Kasumi-1 (cell line): ENCODE data around the gene TMTC2.

Experiments
- DNase-seq, 2 experiments: peaks; one replicate each; lab custom pipeline; 2025; lab: John Stamatoyannopoulos, UW

The TMTC2 gene

DNA sequence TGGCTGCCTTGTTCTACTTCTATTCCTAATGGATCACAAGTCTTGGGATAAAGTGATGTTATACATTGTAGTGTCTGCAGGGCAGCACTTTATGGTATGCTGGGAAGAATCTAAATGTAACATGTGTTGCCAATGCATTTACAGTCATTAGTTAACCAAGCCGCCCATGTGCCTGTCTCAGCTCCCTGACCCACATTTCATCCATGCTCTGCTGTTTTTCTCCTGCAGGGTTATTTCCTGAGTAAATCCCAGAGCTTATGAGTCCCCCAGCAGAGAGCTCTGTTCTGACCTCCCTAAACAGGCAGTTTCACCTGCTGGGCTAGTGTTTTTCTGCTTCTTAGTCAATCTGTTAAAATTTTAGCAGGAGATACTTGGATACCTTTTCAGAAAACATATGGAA, 4.4 kb upstream of the TMTC2 start:
- no peak for DNase-seq

DNA sequence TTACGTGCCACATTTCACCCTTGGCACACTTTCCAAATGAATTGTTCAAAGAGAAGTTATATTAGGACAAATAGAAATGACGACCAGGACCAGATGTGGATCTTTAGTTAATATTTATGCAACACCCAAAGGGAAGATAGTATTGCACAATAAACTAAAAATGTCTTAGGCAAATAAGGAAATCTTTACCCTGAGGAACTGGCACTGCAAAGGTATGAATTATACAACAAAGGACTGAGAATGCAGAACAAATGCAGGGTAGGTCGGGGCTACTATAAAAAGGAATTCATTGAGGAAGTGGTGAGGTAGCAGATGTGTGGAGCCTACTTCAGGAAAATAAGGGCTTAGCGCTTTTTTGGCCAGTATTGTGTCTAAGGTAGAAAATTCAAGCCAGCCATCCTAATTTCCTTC, 3.9 kb upstream of the TMTC2 start:
- peak; percentile 41 for DNase-seq

DNA sequence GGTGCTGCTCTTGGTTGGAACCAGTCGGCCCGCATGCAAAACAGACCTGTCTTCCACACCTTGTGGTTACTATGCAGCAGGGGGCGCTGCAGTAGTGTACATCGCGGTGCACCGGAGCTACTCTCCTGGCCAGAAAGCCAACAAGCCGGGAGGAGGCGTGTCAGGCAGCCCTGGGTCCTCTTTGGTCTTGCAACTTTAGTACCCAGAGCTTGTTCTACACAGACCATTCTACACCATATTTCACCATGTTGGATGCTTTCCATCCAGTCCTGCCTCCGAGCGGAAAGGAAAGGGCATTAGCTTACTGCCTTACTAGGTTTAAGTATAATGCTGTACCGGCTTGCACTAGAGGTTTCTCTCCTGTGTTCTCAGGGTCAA, 927 bp upstream of the TMTC2 start:
- DNase-seq: peak; percentile 91 to 92

DNA sequence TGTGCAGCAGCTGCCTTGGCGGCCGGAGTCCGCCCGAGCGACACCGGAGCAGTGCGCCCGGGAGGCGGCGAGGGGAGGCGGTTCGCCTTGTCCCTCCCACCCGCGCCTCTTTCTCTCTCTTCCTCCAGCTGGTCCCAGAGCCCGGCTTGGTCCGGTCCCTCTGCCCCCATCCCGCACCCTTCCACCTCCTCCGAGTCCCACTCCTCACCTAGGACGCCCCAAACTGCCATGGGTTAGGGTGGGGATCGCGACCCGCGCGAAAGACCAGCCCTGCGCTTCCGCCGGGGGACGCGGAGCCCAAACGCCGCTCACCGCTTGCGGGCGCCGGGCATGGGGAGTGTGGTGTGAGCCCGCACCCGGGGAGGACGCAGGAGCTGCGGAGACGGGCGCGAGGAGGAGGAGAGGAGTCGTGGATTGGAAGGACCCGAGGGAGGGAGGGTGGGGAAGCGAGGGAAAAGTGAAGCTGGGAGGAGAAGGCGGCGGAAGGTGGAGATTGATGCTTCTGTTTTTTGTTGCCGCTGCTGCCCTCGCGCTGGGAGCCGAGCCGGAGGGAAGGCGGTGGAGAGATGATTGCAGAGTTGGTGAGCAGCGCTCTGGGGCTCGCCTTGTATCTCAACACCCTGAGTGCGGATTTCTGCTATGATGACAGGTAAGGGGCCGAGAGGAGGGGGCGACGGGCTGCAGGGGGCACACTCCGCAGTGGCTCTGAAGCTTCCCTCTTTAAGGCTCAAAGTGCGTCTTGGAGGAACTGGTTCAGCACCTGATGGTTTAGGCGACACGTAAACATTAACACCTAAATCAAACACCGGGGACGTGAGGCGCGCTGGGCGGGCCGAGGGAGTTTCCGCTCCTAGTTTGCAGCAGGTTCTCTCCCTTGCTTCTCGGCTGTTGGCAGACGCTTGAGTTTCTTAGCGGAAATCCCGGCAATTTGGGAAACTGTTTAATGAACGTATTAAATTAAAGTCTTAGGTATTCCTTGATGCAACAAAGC, 610 bp downstream of the TMTC2 start:
- DNase-seq: peak; percentile 45 to 67

DNA sequence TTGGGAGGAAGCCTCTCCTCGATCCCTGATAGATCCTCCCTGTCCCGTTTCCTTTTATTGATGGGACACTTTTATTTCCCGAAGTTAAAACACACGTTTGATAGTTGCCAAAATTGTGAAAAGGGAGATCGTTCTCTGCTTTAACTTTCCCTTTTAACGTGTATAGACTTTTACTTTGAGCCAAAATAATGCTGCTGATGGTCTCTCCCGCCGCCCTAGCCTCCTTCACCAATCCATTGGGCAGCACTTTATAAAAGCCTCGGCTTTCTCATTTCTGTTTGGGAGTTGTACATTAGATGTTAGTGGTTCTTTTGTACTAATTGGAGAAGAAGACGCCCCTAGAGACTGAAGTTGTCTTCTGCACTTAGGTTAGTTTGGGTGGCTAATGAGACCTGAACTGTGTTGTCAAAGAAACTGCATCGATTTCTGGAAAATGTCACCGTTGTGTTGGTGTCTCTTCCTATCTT, 1.4 kb downstream of the TMTC2 start:
- peak; percentile 77 to 85 for DNase-seq

DNA sequence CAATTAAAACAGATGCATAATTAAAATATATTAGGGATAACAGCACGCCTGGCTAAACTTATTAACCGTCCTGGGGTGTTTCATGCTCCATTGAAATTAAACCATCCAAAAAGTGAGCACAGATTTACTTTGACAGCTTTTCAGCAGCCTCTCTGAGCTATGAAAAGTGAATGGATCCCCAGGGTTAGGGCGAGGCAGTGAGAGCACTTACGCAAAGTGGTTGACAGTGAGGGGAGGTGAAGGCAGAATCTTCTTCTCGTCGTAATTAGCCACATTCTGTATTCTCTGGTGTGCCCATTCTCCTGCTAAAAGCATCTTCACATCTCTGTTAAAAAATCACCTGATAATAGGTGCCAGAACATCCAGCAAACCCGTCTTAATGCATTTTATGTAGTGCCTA, 1.9 kb downstream of the TMTC2 start:
- no peak for DNase-seq

DNA sequence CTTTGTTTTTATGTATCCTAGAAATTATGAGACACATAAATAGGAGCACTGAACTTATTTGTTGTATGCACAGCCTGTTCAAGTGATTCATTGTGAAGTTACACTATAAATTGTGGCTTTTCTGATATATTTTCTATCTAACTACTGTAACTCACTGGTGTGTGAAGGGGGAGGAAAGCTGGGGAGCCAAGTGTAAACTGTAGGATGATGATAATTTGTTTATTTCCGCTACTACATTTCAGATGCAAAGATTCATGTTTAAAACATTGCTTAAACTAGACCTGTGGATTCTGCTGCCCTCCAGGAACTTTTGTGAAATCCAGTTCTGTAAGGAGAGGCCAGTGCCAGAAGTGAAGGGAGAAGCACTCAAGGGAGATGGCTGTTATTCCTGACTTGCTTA, 3.3 kb downstream of the TMTC2 start:
- DNase-seq: no peak

DNA sequence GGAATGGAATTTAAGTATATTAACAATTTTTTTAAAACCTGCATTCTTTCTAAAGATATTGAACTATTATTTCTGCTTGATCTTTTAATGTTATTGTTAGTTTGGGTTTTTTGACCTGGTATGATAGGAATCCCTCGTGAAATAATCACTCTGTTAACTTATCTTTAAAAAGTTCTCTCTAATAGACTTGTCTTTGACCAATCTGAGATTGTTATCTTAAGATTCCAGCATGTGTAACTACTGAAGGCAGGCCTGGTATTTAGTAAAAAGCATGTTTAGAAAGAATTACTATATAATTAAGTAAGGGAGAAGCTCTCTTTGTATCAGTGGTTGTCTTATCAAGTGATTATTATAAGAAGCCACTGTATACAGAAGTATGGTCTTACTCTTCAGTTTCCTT, 4.8 kb downstream of the TMTC2 start:
- DNase-seq: no peak

DNA sequence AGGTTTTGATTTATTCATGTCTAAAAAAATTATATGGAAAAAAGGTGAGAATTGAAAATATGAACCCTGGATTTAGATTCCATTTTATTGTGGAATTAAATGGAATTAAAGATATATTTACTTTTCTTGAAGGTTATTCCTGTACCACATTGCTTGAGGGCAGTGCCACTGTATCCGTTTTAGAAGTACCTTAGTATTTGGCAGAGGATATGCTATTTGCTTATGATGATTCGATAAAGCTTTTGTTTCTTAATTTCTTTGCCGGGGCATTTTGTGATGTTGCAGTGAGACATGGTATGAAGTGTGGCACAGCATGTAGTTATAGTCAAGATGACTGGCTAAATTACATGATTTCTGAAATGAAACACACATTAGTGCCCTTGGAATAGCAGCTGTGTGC, 7.6 kb downstream of the TMTC2 start:
- no peak for DNase-seq

DNA sequence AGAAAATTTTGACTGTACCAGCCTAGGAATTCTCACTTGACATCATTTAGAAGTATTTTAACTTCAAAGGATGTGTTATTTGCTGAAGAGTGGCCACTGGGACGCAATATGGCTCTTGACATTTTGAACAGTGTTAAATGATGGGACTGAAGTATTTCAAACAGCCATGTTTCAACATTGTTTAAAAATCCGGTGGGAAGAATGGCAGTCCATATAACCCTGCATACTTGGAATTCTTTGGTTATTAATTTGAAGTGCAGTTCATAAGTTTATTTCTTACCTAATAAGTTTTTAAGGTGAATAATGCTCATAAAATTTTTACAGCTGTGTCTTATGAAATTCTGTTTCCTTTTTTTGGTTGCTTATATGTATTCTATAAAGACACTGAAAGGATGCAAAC, 8.3 kb downstream of the TMTC2 start:
- no peak for DNase-seq

DNA sequence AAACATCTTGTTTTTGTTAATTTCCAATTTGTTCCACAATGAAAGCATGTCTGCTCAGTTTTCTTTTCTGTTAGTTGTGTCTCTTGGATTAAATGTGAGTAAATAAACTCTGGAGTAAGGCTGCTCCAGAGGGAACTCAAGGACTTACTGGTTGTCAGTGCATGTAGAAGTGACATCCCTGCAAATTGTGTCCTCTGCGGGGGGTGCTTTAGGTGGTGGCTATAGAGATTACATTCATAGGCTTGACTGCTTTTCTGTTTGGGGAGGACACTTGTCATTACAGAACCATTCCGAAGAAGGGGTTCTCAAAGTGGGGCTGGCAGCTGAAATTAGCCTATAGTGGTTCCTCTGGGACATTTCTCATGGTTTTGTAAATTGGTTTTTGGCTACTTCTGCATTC, 8.8 kb downstream of the TMTC2 start:
- no peak for DNase-seq

DNA sequence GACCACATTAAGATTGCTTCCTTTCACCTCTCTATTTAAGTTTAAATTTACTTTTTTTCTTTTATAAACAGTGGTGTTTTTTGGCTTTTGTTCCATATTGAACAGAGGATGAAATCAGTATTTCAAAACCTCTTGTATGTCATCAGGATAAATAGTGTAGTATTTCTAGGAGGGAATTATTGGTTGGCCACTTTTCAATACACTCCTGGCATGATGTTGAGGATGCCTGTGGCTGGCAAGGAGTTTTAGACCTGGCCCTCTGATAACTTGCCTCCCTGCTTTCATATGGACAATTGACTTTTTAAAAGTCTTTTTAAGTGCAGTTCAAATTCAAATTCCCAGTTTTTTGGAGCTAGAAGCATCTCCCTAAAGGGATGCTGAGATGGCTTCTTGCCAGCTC, 9.8 kb downstream of the TMTC2 start:
- no peak for DNase-seq

DNA sequence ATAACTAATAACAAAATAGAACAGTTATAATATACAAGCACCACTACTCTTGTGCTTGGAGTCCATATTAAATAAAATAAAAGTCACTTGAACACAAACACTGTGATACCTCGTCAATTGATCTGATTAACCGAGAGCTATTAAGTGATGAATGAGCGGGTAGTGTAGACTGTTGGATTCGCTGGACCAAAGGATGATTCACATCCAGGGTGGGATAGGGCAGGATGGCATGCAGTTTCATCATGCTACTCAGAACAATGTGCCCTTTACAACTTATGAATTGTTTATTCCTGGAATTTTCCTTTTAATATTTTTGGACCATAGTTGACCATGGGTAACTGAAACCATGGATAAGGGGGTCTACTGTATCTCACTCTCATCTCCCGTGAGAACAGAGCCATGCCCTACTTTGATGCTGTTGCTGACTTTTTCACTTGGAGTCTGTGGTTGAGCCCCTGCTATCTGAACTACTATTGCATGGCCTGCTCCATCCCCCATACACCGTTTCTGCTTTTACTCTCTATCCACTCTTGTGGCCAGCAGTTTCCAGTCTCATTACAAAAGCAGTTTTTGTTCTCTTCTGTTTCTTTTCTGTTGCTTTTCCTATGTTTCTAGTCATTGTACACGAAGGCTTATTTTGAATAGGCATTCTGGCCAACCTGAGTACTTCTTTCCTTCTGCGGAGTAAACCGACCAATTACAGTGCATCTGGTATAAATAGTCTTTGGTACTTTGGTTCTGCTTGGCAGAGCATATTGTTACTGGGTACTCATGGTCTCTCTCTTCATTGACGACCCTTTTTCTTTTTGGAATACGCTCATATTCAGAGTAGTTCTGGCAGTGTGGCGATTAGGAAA, 12.2 kb downstream of the TMTC2 start:
- no peak for DNase-seq

DNA sequence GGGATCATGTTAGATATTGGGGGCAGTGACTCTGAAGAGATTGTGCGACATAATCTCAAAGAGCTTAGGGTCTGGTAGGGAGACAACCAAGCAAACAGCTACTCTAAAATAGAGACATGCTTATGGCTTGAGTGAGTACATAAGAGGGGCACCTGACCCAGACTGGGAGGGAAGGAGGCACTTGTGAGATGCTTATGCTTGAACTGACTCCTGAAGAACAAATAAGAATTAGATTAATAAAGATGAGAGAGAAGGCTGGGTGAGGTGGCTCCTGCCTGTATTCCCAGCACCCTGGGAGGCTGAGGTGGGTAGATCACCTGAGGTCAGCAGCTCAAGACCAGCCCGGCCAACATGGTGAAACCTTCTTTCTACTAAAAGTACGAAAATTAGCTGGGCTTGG, 19.1 kb downstream of the TMTC2 start:
- DNase-seq: no peak

DNA sequence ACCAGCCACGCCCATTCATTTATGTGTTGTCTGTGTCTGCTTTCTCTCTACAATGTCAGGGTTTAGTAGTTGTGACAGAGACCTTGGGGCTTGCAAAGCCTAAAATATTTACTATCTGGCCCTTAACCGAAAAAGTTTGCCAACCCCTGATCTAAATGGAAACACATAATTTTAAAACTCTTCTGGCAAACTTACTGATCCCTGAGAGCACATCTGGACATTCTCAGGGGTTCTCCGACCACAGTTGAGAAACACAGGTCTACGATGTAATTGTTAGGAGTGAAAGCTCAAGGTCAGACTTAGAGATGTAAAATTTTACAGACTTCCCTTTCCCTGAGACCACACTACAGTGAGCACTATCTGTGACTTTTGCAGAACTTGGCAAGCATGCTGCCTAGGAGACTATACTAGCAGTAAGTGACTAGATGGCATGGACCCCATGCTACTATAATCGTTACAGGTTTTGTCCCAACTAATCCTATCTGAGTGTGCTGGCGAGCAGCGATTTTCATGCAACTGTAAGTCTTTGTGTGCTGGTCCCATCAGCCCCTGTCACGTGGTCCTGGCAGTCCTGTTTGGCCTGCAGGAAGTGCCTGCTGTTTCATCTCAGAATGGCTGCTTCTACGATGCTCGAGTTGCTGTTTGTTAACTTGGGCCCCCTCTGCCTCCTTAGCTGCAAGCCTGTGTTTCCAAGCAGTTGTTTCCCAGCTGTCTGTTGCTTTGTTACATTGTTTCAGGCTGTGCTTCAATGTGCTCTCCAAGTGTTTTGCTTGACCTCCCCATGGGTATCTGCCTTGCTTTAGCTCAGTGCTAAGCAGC, 21.6 kb downstream of the TMTC2 start:
- DNase-seq: peak; percentile 66 to 70

DNA sequence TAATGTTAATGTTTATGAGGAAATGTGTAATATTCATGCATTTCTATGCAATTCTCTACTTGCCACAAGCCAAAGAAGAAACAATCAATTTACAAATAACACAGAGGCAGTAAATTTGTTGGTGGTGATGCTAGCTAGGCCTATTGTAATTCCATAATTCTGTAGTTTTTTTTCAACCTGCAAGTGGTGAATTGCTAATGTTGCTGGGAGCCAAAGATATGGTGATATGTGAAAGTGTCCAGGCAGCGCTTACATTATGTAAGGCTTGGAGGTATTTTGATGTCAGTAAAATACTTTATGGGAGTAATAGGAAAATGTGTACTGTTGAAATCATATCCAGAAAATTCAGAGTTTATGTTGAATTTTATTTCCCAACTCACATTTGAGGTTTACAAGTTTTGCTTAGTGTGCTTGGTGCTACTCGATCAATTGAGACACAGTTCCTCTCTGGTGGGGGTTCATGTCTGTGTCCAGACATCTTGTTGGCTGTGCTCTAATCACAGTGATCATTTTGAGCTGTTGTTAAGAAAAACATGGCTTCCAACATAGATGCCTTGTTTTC, 23.2 kb downstream of the TMTC2 start:
- DNase-seq: no peak

DNA sequence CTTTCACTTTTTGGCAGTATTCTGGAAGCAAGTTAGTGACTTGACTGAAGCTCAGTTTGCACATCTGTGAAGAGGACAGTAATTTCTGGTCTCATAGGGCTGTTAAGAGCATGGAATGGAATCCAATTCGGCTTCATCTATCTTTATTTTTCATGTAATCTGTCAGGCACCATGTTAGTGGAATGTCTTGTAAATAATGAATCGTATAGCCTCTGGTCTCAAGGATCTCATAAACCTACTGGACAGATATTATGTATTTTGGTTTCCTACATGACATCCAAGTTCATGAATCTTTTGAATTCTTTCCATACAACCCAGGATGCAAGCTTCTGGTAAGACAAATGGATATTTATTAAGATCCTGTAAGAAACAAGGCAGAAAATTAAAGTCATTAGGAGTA, 24.0 kb downstream of the TMTC2 start:
- no peak for DNase-seq

DNA sequence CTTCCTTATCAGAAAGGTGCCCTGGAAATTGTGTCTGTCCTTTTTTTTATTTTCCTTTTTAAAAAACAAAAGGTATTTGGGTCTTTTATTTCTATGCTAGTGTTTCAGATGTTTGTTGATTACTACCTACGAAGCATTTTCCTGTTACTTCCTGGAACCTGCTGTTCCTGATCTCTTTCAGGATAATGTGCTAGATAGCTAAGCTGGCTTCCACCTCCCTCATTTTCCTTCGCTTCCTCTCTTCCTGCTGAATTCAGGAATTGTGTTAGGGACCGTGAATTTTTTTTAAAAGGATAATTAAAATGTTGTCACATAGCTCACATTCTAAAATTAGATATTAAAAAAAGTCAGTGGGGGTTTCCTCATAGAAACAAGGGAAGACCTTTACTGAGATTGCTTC, 27.7 kb downstream of the TMTC2 start:
- DNase-seq: no peak

DNA sequence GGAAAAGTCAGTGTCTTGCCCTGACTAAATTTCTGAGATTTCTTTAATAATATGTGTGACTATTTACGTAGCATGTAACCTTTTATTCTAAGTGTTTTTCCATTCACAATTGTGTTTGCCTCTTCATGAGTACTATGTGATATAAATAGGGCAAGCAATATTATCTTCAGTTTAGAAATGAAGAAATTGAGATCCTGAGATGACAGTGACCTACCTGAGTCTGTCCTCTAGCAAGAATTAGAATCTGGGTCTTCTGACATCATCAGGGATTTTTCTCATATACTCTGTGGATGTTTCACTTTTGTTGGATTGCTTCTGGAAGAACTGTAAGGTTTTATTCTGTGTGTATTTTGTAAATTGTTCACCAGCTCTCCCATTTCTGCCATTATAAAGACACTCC, 35.0 kb downstream of the TMTC2 start:
- no peak for DNase-seq

DNA sequence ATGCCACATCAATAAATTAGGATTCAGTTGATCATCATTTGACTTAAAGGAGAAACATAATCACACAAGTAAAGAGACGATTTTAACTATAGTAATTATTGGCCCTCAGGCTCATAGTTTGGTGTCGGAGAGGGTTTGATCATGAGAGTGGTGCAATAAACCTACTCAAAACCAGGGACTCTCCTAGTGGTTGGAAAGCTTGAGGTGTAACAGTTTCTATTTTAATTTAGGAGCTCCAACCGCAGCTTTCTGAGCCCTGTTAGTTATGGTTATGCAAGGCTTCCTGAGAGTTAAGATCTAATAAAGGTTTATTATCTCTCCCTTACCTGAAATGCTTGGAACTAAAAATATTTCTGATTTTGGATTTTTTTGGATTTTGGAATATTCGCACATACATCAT, 36.4 kb downstream of the TMTC2 start:
- DNase-seq: no peak

DNA sequence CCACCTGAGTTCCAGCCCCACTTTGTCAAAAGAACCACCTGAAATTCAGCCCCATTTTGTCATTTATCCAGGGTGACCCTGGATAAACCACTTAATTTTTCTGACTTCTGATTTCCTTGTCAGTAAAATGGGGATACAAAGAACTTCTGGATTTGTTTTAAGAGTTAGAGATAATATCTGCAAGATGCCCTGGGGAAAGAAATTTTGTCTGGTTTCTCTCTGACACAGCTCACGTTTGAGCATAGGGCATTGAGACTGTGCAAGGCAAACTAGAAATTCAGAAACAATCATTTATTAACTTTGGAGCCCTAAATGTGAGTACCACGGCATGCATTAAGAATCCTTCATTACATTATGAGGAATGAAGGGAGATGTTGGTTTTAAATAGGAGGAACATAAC, 37.2 kb downstream of the TMTC2 start:
- no peak for DNase-seq

DNA sequence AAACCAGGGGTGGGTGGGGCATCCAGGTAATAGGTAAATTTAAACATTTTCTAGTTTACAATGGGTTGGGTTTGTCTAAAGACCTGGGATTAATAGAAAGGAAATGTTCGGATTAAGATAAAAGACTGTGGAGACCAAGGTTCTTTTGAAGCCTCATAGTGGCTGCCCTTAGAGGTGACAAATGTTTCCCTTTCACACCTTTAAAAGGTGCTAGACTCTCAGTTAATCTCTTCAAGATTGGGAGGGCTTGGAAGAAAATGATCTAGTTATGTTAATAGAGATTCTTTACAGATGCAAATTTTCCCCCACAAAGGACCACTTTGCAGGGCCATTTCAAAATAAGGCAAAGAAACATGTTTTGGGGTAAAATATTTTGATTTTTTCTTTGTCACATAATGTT, 39.0 kb downstream of the TMTC2 start:
- no peak for DNase-seq
